ENCODE results near the gene GOLGA7B.
"Not testable (repeated sequence)": the region's sequence is repeated elsewhere in the genome, so short reads cannot be mapped to it uniquely, and the experiment has no call there.

GOLGA7B gene

GRCh38 chr10:97830064-97830463, 19.6 kb upstream of the GOLGA7B start:
- no peak for DNase-seq (ENCODE audit: low read depth in 2 of 3, low spot score in 1 of 3)

- DNase-seq (ENCODE audit: low read depth in 2 of 3, low spot score in 1 of 3): no peak
Measured at GRCh38 chr10:97831259-97831658, 18.4 kb upstream of the GOLGA7B start.

GRCh38 chr10:97836446-97836845, 13.2 kb upstream of the GOLGA7B start:
- DNase-seq (ENCODE audit: low read depth in 2 of 3, low spot score in 1 of 3): no peak

DNA sequence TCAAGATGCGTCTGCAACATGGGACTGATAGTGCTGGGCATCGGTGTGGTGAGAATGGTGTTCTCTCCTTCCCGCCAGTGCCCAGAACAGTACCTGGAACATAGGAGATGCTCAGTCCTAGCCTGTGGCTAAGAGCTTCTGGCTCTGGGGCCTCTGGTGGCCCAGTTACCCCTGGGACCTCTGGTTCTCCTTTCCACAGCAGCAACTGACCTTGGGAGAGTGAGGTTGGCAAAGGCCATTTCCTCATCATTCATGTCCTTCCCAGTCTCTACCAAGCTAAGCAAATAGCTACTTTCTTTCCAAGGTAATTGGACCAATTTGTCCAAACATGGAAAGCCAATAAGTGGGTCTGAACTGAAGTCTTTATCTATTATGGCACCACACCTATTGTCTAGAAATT, 11.6 kb upstream of the GOLGA7B start:
- no peak for DNase-seq (ENCODE audit: low read depth in 2 of 3, low spot score in 1 of 3)

DNA sequence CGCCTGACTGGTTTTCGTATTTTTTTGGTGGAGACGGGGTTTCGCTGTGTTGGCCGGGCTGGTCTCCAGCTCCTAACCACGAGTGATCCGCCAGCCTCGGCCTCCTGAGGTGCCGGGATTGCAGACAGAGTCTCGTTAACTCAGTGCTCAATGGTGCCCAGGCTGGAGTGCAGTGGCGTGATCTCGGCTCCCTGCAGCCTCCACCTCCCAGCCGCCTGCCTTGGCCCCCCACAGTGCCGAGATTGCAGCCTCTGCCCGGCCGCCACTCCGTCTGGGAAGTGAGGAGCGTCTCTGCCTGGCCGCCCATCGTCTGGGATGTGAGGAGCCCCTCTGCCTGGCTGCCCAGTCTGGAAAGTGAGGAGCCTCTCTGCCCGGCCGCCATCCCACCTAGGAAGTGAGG, 8.5 kb upstream of the GOLGA7B start:
- not testable (repeated sequence) for DNase-seq (ENCODE audit: low read depth in 2 of 3, low spot score in 1 of 3)

DNA sequence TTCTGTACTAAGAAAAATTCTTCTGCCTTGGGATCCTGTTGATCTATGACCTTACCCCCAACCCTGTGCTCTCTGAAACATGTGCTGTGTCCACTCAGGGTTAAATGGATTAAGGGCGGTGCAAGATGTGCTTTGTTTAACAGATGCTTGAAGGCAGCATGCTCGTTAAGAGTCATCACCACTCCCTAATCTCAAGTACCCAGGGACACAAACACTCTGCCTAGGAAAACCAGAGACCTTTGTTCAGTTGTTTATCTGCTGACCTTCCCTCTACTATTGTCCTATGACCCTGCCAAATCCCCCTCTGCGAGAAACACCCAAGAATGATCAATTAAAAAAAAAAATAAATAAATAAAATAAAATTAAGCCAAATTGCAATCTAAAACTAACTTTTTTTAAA, 7.5 kb upstream of the GOLGA7B start:
- DNase-seq (ENCODE audit: low read depth in 2 of 3, low spot score in 1 of 3): not testable (repeated sequence)

- no peak for DNase-seq (ENCODE audit: low read depth in 2 of 3, low spot score in 1 of 3)
Measured at GRCh38 chr10:97842656-97843280, 6.9 kb upstream of the GOLGA7B start.

DNA sequence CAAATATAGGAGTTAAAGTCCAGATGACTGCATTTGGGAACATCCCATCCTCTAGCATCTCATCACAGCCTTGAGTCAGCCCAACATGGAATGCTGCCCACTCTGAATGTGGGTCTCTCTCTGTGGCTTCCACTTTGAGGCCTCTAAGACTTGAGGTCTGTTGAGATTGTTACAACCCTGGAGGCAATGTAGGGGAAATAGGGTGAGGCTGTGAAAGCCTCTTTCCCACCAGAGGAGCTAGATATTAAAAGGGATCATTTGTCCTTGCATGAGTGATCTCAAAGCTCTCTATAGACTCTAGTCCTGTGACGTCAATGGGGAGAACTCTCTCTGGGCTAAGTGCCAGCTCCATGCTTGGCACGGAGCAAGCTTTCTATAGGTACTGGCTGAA, 6.4 kb upstream of the GOLGA7B start:
- DNase-seq (ENCODE audit: low read depth in 2 of 3, low spot score in 1 of 3): no peak

DNA sequence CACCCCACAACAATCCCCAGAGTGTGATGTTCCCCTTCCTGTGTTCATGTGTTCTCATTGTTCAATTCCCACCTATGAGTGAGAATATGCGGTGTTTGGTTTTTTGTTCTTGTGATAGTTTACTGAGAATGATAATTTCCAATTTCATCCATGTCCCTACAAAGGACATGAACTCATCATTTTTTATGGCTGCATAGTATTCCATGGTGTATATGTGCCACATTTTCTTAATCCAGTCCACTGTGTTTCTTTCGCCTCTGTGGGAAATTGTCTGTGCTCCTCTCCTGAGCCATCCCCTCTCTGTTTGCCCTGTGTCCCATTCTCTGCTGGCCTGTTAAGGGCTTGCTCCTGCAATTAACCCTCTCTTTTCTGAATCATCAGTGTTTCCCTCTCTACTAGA, 5.7 kb upstream of the GOLGA7B start:
- DNase-seq (ENCODE audit: low read depth in 2 of 3, low spot score in 1 of 3): not testable (repeated sequence)

DNA sequence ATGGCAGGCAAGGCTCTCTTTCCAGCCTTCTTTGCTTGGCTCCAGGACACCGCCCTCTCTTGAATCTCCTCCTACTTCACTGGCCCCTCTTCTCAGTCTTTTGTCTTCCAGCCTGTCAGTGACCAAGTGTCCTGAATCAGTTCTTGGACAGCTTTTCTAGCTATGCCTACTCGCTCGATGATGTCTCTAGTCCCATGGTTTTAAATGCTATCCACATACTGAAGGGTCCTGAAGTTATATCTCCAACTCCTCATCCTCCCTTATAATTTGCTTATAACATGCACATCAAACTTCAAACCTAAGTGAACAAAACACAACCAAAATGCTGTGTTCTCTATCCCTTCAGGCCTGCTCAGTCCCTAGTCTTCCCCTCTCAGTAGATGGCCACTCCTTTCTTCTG, 5.0 kb upstream of the GOLGA7B start:
- DNase-seq (ENCODE audit: low read depth in 2 of 3, low spot score in 1 of 3): no peak

GRCh38 chr10:97849103-97849686, 448 bp upstream of the GOLGA7B start:
- no peak for DNase-seq (ENCODE audit: low read depth in 2 of 3, low spot score in 1 of 3)

DNA sequence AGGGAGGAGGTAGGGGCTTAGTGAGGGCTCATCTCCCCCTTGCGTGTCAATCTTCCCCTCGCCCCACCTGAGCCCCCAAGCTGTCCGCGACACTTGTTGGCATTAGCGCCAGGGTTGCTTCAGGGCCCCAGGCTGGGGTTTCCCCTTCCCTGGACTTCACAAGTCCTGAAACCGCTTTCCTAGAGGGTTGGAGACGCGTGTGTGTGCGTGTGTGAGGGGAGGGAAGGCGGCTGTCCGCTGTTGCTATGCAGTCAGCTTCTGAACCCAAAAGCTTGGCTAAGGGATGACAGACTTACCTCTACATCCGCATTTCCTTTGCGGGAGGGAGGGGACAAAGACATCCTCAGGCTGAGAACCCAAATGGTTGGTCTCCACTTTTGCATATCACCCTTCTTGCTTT, 803 bp downstream of the GOLGA7B start:
- no peak for DNase-seq (ENCODE audit: low read depth in 2 of 3, low spot score in 1 of 3)

DNA sequence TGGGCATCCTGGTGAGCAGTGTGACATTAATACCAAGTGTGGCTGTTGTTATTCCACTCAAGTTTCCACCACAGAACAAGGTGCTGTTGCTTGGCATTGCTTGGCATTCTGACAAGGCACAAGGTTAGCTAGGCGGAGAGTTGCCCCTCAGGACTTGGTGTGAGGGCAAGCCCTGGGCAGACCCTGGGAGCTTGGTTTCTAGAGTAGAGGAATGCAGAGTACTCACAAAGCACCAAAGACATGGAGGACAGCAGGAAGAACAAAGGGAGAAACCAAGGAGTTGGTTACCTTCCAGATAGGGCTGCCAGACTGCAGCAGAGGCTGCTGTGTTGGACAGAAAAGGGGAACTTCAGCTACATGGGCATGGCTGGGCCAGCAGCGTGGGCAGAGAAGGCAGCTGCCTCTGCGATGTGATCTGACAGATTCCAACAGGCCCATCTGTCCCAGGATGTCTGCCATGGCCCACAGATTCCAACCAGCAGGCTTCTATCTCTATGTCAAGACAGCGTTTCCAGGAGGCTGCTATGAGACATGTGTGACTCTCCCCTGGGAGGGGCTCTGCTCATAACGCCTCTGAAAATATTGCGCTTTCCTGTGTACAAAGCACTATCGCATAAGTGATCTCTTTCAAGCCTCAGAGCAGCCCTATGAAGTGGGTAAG, 1.8 kb downstream of the GOLGA7B start:
- no peak for DNase-seq (ENCODE audit: low read depth in 2 of 3, low spot score in 1 of 3)

GRCh38 chr10:97852277-97852676, 2.6 kb downstream of the GOLGA7B start:
- DNase-seq (ENCODE audit: low read depth in 2 of 3, low spot score in 1 of 3): no peak

DNA sequence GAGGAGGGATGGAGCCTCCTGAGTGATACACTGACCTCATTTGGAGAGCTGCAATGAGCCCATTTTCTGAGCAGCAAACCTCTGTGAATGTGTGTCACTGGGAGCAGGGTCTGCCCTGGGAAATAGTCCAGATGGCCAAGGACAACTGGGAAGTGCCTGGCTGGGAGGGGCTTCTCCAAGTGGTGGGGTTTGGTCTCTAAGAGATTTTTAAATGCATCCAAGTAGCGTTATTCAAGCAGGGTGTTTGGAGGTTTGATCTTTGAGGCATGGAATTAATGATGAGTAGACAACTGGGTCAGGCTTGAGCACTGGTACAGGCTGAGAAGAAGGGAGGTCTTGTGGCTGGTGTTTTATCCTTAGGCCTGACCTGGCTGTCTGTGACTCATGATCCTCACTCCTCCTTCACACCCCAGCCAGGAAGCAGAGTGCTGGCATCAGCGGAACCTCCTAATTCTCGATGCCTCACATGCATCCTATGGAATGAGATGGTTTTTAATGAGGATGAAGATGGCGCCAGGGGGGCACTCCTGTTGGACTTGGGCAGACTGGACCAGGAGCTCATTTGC, 3.3 kb downstream of the GOLGA7B start:
- no peak for DNase-seq (ENCODE audit: low read depth in 2 of 3, low spot score in 1 of 3)

GRCh38 chr10:97854743-97855142, 5.1 kb downstream of the GOLGA7B start:
- no peak for DNase-seq (ENCODE audit: low read depth in 2 of 3, low spot score in 1 of 3)

DNA sequence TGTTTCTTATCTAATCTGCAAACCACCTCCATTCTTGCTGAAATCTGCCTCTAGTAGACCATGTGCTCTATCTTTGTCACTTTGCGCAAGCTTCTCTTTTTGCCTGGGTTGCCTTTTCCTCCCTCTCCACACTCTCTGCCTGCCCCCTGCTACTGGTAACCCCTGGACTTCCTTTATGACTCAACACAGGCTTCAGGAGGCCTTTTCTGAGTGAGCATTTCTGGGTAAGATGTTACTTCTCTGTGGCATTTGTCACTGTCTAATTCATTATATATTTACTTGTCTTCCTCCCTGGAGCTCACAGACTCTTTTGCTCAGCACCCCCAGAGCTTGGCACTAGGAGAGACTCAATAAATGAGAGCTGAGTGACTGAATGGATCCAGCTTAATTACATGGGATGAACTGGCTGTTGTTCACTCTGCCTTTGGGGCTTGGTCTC, 8.4 kb downstream of the GOLGA7B start:
- no peak for DNase-seq (ENCODE audit: low read depth in 2 of 3, low spot score in 1 of 3)

- DNase-seq (ENCODE audit: low read depth in 2 of 3, low spot score in 1 of 3): no peak
Measured at GRCh38 chr10:97861097-97861750, 11.6 kb downstream of the GOLGA7B start.

DNA sequence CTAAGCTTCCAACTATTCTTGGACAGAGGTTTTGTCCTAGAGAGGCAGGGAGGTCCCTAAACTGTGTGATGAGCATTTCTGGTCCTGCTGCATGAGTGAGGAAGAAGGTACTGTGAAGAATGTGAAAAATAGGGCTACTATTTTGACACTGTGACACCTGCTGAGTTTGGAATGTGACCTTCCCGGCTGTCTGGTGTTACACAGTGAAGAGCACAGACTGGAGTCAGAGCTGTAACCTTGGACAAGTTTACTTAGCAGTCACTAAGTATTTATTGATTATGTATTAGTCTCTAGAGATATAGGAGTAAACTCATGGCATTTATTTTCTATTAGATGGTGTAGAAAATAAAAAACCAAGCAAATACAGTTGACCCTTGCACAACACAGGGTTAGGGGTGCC, 12.3 kb downstream of the GOLGA7B start:
- DNase-seq (ENCODE audit: low read depth in 2 of 3, low spot score in 1 of 3): no peak

- no peak for DNase-seq (ENCODE audit: low read depth in 2 of 3, low spot score in 1 of 3)
Measured at GRCh38 chr10:97863808-97864207, 14.2 kb downstream of the GOLGA7B start.

- no peak for DNase-seq (ENCODE audit: low read depth in 2 of 3, low spot score in 1 of 3)
Measured at GRCh38 chr10:97865488-97865887, 15.8 kb downstream of the GOLGA7B start.

Measured in stimulated activated CD4-positive, alpha-beta T cell treated with anti-CD3 and anti-CD28 coated beads, Interleukin-12 subunit alpha, Interleukin-12 subunit beta, amount 100 ng/mL, for 48 hours (primary cell).